WI38 (cell line): ENCODE results near the gene PPIL1.

Experiments used
- H3K4me3 ChIP-seq: 2 replicates; pipeline ENCODE4 v1.5.1; 2011; ENCODE audit warnings: low read depth, mild to moderate bottlenecking, control low read depth, low read length
- CTCF ChIP-seq: IDR thresholded peaks from 2 replicates; pipeline ENCODE4 v1.5.1; 2012; ENCODE audit warnings: low read depth, mild to moderate bottlenecking, control low read depth, low read length

Gene PPIL1

DNA sequence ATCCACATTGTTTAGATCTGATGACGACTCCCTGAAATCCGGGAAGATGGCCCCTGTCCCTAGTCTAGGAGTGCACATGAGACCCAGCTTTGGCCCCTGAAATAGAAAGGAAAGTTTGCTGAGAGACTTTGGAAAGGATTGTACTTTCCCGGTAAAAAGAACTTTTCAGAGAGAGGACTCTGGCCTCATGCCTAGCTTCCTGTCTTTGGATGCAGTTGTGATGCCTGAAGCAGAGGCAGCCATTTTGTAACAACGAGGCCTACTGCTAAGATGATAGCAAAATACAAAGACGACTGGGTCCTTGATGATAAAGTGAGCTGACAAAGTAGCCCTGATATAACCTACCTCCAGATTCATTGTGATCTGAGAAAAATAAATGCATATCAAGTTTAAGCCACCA lies 42.3 kb downstream of the PPIL1 start:
- no peak overlapping the region for H3K4me3 ChIP-seq
- no peak for TF ChIP-seq CTCF

GRCh38 chr6:36830577-36830976 lies 44.0 kb downstream of the PPIL1 start:
- TF ChIP-seq CTCF: no peak
- no peak overlapping the region for H3K4me3 ChIP-seq

- H3K4me3 ChIP-seq: no peak overlapping the region
- TF ChIP-seq CTCF: no peak
These were observed 44.6 kb downstream of the PPIL1 start for GRCh38 chr6:36829919-36830544.

DNA sequence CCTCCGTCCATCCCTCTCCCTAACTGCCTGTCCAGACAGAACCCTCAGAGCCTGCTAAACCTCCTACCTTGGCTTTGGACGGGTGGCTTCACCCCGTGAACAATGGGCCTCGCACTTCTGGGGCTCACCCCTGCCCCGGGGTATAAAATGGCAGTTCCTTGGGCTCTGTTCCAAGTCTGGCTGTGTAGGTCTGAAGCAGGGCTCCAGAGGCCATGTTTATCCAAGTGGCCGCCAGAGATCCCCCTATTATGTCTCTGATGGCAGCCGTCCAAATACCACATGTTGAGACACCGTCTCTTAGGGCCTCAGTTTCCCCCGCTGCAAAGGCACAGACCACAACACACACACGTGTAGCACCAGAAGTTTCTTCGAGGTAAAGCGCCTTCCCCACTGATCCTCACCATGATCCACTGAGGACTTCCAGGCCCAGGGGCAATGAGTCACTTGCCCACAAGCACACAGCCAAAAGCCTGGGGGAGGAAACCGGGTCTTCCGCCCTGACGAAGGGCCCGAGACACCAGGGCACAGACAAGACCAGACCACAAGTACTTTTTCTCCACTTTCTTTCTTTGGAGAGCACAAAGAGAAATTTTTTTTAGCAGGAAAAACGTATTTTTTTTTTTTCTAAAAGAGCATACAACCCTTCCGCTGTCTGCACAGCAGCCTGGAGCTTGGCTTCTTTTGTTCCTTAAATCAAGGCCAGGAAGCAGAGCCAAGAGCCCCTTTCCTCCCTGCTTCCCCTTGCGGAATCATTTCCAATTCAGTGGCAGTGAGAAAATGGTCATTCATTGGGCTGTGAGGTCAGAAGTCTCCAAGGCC lies 47.1 kb downstream of the PPIL1 start:
- no peak for TF ChIP-seq CTCF

GRCh38 chr6:36826520-36827227 lies 47.9 kb downstream of the PPIL1 start:
- no peak for TF ChIP-seq CTCF

More for the DNA sequence above, 47.1 kb downstream of the PPIL1 start:
- H3K4me3 ChIP-seq: no peak overlapping the region

DNA sequence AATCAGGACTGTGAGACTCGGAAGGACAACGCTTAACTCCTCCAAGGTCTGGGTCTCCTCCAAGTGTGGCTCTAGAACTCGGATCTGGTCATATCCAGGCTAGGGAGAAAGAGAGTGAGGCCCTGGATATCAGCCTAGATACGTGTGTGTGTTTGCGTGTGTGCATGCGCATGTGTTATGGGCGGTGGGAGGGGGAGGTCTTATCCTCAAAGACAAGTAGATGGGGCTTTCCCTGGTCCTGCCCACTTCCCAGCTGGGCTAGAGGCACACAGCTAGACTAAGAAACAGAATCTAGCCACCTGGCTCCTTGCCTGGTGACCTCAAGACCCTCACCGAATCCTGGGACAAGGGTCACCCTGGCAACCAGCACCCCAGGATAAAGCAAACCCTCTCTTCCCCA lies 48.6 kb downstream of the PPIL1 start:
- no peak for TF ChIP-seq CTCF
- no peak overlapping the region for H3K4me3 ChIP-seq

More at GRCh38 chr6:36826520-36827227, 47.9 kb downstream of the PPIL1 start:
- H3K4me3 ChIP-seq: no peak overlapping the region

GRCh38 chr6:36825452-36825851 lies 49.2 kb downstream of the PPIL1 start:
- no peak for TF ChIP-seq CTCF
- H3K4me3 ChIP-seq: no peak overlapping the region
